Vagina (tissue), 2 donors: ENCODE measurements around the gene PDZK1IP1.

Source experiments
- CTCF ChIP-seq, 3 experiments: fragments of 450-650 bp in 2 of 3; fragments of 200-600 bp in 1 of 3; sonication (generic) in 1 of 3; IDR thresholded peaks; one replicate each; pipeline ENCODE4 v1.5.1; 2017 to 2019; ENCODE audit warnings: antibody characterized with exemption in 3 of 3, mild to moderate bottlenecking in 2 of 3, moderate library complexity in 2 of 3
- POLR2A ChIP-seq, 2 donors: fragments of 450-650 bp; IDR thresholded peaks; one replicate each; pipeline ENCODE4 v1.6.1; 2017; ENCODE audit warnings: antibody characterized with exemption in 2 of 2, mild to moderate bottlenecking in 2 of 2, moderate library complexity in 2 of 2

- TF ChIP-seq POLR2A (IDR thresholded peaks at IDR 0.05) (no peak), CTCF (IDR thresholded peaks at IDR 0.05) (no peak)
Measured at GRCh38 chr1:47164552-47164951, 25.3 kb downstream of the PDZK1IP1 start.
